A549 (cell line): ENCODE measurements around the gene TMEM203. TPM values are rescaled to one million over a fixed set of nuclear protein-coding genes. Genes with fewer than 3 reads are reported as not detected.

Experiments
- ATAC-seq, 2 experiments: fragments of 200-7000 bp in 1 of 2; fragments of >200 bp in 1 of 2; cut with Nextera tagmentation in 1 of 2; cut with Tn5 transposase in 1 of 2; 3 replicates each; pipeline versions ENCODE4 v1.8.0 to v1.9.1; 2018 to 2020; ENCODE audit warnings: mild to moderate bottlenecking in 1 of 2, moderate library complexity in 1 of 2
- CTCF ChIA-PET: fragments of 300-600 bp; sonication (Branson Sonifier 250); formaldehyde crosslinking; extraction: SDS; loops from one replicate; lab custom pipeline; 2021; ENCODE audit warnings: antibody characterized with exemption, inconsistent platforms; lab: Yijun Ruan, JAX
- POLR2A ChIA-PET: fragments of 350-600 bp; formaldehyde crosslinking; extraction: SDS; loops from one replicate; lab custom pipeline; 2021; ENCODE audit warnings: antibody characterized with exemption, inconsistent platforms; lab: Yijun Ruan, JAX
- DNase-seq, 2 experiments: peaks; one replicate each; pipeline versions ENCODE4 v3.0.0 to v3.0.0-alpha.2; 2011 to 2016; ENCODE audit warnings: low read depth in 1 of 2, low spot score in 1 of 2
- FAIRE-seq: peaks from 2 replicates; lab custom pipeline; 2011; peaks lifted over from hg19 to GRCh38; lab: Jason Lieb, UNC
- H3K27ac ChIP-seq, 2 experiments: fragments of >200 bp; sonication (Bioruptor Twin); formaldehyde crosslinking; 3 replicates each; pipeline ENCODE4 v1.5.1; 2016 to 2017
- H3K4me1 ChIP-seq: fragments of >200 bp; sonication (Bioruptor Twin); formaldehyde crosslinking; 3 replicates; pipeline ENCODE4 v1.6.1; 2016
- H3K4me2 ChIP-seq: fragments of >200 bp; sonication (Bioruptor Twin); formaldehyde crosslinking; 3 replicates; pipeline ENCODE4 v1.6.1; 2016
- H3K4me3 ChIP-seq: fragments of >200 bp; sonication (Bioruptor Twin); formaldehyde crosslinking; 3 replicates; pipeline ENCODE4 v1.5.1; 2016
- H3K9me3 ChIP-seq: fragments of >200 bp; sonication (Bioruptor Twin); formaldehyde crosslinking; 3 replicates; pipeline ENCODE4 v1.6.1; 2016
- ATOH8 ChIP-seq: fragments of 250-450 bp; sonication (Bioruptor Pico); IDR thresholded peaks from 2 replicates; pipeline ENCODE4 v1.5.0; 2020; ENCODE audit warnings: low read depth, mild to moderate bottlenecking, moderate library complexity
- BCL3 ChIP-seq: fragments of >200 bp; sonication (Bioruptor Twin); formaldehyde crosslinking; IDR thresholded peaks from 3 replicates; pipeline ENCODE4 v1.6.1; 2016
- BHLHE40 ChIP-seq: IDR thresholded peaks from 2 replicates; pipeline ENCODE4 v1.6.1; 2012; ENCODE audit warnings: low read depth, low read length, inconsistent platforms
- CEBPB ChIP-seq, 2 experiments: fragments of >200 bp in 1 of 2; sonication (Bioruptor Twin) in 1 of 2; formaldehyde crosslinking in 1 of 2; IDR thresholded peaks; 2 replicates each; pipeline ENCODE4 v1.6.1; 2012 to 2016
- CTCF ChIP-seq: fragments of >200 bp; sonication (Bioruptor Twin); formaldehyde crosslinking; IDR thresholded peaks from 3 replicates; pipeline ENCODE4 v1.5.1; 2016
- ELK1 ChIP-seq: fragments of 150-350 bp; IDR thresholded peaks from 2 replicates; pipeline ENCODE4 v1.6.1; 2014; ENCODE audit warnings: low read depth, mild to moderate bottlenecking, low read length
- ESRRA ChIP-seq: fragments of 150-350 bp; IDR thresholded peaks from 2 replicates; pipeline ENCODE4 v1.6.1; 2014; ENCODE audit warnings: mild to moderate bottlenecking, low read length, borderline replicate concordance
- FOSB ChIP-seq: fragments of 250-450 bp; sonication (Bioruptor Pico); IDR thresholded peaks from 2 replicates; pipeline ENCODE4 v1.5.0; 2020; ENCODE audit warnings: mild to moderate bottlenecking, moderate library complexity
- FOSL2 ChIP-seq, 2 experiments: fragments of 450-650 bp in 1 of 2; fragments of >200 bp in 1 of 2; sonication (Bioruptor Twin) in 1 of 2; formaldehyde crosslinking; IDR thresholded peaks; 2 replicates each; pipeline versions ENCODE4 v1.5.0 to v1.6.1; 2016 to 2020; ENCODE audit warnings: mild to moderate bottlenecking in 1 of 2, moderate library complexity in 1 of 2
- GATA3 ChIP-seq: IDR thresholded peaks from 2 replicates; pipeline ENCODE4 v1.6.1; 2012; ENCODE audit warnings: borderline replicate concordance
- HDAC2 ChIP-seq: fragments of 200-600 bp; sonication (generic); IDR thresholded peaks from 2 replicates; pipeline ENCODE4 v1.6.1; 2016
- HMGXB4 ChIP-seq: fragments of 250-450 bp; sonication (Bioruptor Pico); IDR thresholded peaks from 2 replicates; pipeline ENCODE4 v1.5.0; 2021; ENCODE audit warnings: mild to moderate bottlenecking, moderate library complexity, borderline replicate concordance
- HOXB5 ChIP-seq: fragments of 250-450 bp; sonication (Bioruptor Pico); IDR thresholded peaks from 2 replicates; pipeline ENCODE4 v1.5.0; 2020; ENCODE audit warnings: mild to moderate bottlenecking, moderate library complexity
- JUN ChIP-seq, 2 experiments: fragments of >200 bp; sonication (Bioruptor Twin); formaldehyde crosslinking; IDR thresholded peaks; 2 replicates in 1 of 2; 3 replicates in 1 of 2; pipeline ENCODE4 v1.6.1; 2016 to 2017
- JUNB ChIP-seq: fragments of >200 bp; sonication (Bioruptor Twin); formaldehyde crosslinking; IDR thresholded peaks from 2 replicates; pipeline ENCODE4 v1.6.1; 2016
- KDM5A ChIP-seq: fragments of 200-600 bp; sonication (generic); IDR thresholded peaks from 2 replicates; pipeline ENCODE4 v1.6.1; 2016; ENCODE audit warnings: antibody characterized with exemption, mild to moderate bottlenecking
- MAFK ChIP-seq: fragments of 450-650 bp; IDR thresholded peaks from 2 replicates; pipeline ENCODE4 v1.6.1; 2014; ENCODE audit not compliant: partially characterized antibody
- PHF8 ChIP-seq: fragments of 200-600 bp; sonication (generic); IDR thresholded peaks from 2 replicates; pipeline ENCODE4 v1.6.1; 2016; ENCODE audit warnings: low read depth, mild to moderate bottlenecking, antibody characterized with exemption, moderate library complexity, borderline replicate concordance
- POLR2AphosphoS2 ChIP-seq: conservative IDR thresholded peaks from 2 replicates; pipeline ENCODE4 v1.6.1; 2012; ENCODE audit warnings: low read length, improper control_type of control experiment, inconsistent platforms
- RARB ChIP-seq: fragments of 250-450 bp; sonication (Bioruptor Pico); IDR thresholded peaks from 2 replicates; pipeline ENCODE4 v1.8.0; 2021; ENCODE audit warnings: mild to moderate bottlenecking, moderate library complexity
- RFX5 ChIP-seq: fragments of 450-650 bp; IDR thresholded peaks from 2 replicates; pipeline ENCODE4 v1.7.1; 2014; ENCODE audit warnings: antibody characterized with exemption, mild to moderate bottlenecking, moderate library complexity
- SMC3 ChIP-seq: fragments of >200 bp; sonication (Bioruptor Twin); formaldehyde crosslinking; IDR thresholded peaks from 3 replicates; pipeline ENCODE4 v1.6.1; 2018; ENCODE audit warnings: inconsistent platforms
- SREBF2 ChIP-seq: fragments of 450-650 bp; IDR thresholded peaks from 2 replicates; pipeline ENCODE4 v1.6.1; 2014; ENCODE audit warnings: mild to moderate bottlenecking, moderate library complexity
- TP53 ChIP-seq: fragments of 250-450 bp; sonication (Bioruptor Pico); IDR thresholded peaks from 2 replicates; pipeline ENCODE4 v1.5.0; 2021; ENCODE audit warnings: mild to moderate bottlenecking, moderate library complexity
- ZFP36 ChIP-seq: fragments of 450-650 bp; IDR thresholded peaks from 2 replicates; pipeline ENCODE4 v1.6.1; 2014; ENCODE audit warnings: borderline replicate concordance; ENCODE audit not compliant: partially characterized antibody
- ZSCAN20 ChIP-seq: fragments of 250-450 bp; sonication (Bioruptor Pico); IDR thresholded peaks from 2 replicates; pipeline ENCODE4 v1.8.0; 2022; ENCODE audit warnings: mild to moderate bottlenecking, moderate library complexity
- WGBS: methylation state at CpG from one replicate; pipeline ENCODE4 v1.1.6; 2017; ENCODE audit errors: missing lambda C conversion rate; 5-methylcytosine and 5-hydroxymethylcytosine counted together
- polyA plus RNA-seq, 4 experiments: library from polyadenylated mRNA; depleted of rRNA in 3 of 4; stranded (reverse); fragments of >200 nt; fragmentation: RNase III in 1 of 4; extraction: RNeasy Plus Mini Kit Qiagen cat#74134 plus additional on column Dnase treatment in 1 of 4; gene quantifications; 2 replicates in 3 of 4; 3 replicates in 1 of 4; pipeline ENCODE4 v1.2.3, GENCODE V29; 2011 to 2017
- TF ChIP-seq, protein P1 (sequence below): IDR thresholded peaks from 2 replicates; pipeline ENCODE4 v1.6.1; 2012
- TF ChIP-seq, protein P2 (sequence below): IDR thresholded peaks from 2 replicates; pipeline ENCODE4 v1.6.1; 2012; ENCODE audit warnings: low read depth, borderline replicate concordance
- TF ChIP-seq, protein P3 (sequence below): fragments of >200 bp; sonication (Bioruptor Twin); formaldehyde crosslinking; IDR thresholded peaks from 2 replicates; pipeline ENCODE4 v1.6.1; 2016

TMEM203 gene
- polyA plus RNA-seq, 2 of the 4 experiments (the other 2 are of a cell fraction): 31.0 to 47.3 TPM

GRCh38 chr9:137162505-137163364 is 42.7 kb downstream of the TMEM203 start:
- Histone ChIP-seq H3K4me3 (peak overlapping the region; percentile 38), H3K27ac (peak overlapping the region; percentile 54 to 85), H3K4me1 (peaks cover 29% of the 10 kb centered on the region), H3K9me3 (no peaks in the 10 kb centered on the region), H3K4me2 (peak overlapping the region; percentile 76)
- ATAC-seq (peak; percentile 25 to 60; a peak in 5 of 6 replicates), FAIRE-seq (no peak), DNase-seq (peak in 1 of 2 experiments; percentile 76)
- ChIA-PET POLR2A (interaction anchor here (0.6 to 2.1 kb wide), 8 partner anchors 13 to 78 kb away, joined by 3 to 9 read pairs (median 4); partner anchors contain the start of genes RNF224, TPRN and TUBB4B), CTCF (interaction anchor here (0.7 to 7.4 kb wide), 14 partner anchors 8 to 96 kb away, joined by 3 to 57 read pairs (median 4); partner anchors contain the start of genes LRRC26, RNF224, SSNA1 and TMEM210)
- TF ChIP-seq SREBF2 (no peak), JUNB (no peak), ZFP36 (no peak), BCL3 (no peak), ZSCAN20 (CRISPR knock-in tag) (no peak), FOSB (no peak), ATOH8 (CRISPR knock-in tag) (no peak), RFX5 (no peak), KDM5A (no peak), RARB (CRISPR knock-in tag) (no peak), GATA3 (no peak), PHF8 (no peak), HMGXB4 (CRISPR knock-in tag) (no peak), ELK1 (no peak), TP53 (CRISPR knock-in tag) (no peak), SMC3 (0 out of 3 replicates have a peak, but pooled peaks have one; percentile 17), ESRRA (no peak), JUN (IDR thresholded peaks at IDR 0.05) (no peak), HDAC2 (no peak), HOXB5 (CRISPR knock-in tag) (no peak), POLR2AphosphoS2 (no peak), CEBPB (IDR thresholded peaks at IDR 0.05) (no peak), CTCF (peak; percentile 14; the same call in 1 of the 3 replicates), MAFK (no peak), FOSL2 (IDR thresholded peaks at IDR 0.05) (no peak), FOSL2 (CRISPR knock-in tag; IDR thresholded peaks at IDR 0.05) (no peak), BHLHE40 (no peak)
- TF ChIP-seq, protein P1, sequence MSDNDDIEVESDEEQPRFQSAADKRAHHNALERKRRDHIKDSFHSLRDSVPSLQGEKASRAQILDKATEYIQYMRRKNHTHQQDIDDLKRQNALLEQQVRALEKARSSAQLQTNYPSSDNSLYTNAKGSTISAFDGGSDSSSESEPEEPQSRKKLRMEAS: peak; percentile 50; the same call in 1 of the 2 replicates
- TF ChIP-seq, protein P2, sequence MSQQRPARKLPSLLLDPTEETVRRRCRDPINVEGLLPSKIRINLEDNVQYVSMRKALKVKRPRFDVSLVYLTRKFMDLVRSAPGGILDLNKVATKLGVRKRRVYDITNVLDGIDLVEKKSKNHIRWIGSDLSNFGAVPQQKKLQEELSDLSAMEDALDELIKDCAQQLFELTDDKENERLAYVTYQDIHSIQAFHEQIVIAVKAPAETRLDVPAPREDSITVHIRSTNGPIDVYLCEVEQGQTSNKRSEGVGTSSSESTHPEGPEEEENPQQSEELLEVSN: peak; percentile 78
- TF ChIP-seq, protein P3, sequence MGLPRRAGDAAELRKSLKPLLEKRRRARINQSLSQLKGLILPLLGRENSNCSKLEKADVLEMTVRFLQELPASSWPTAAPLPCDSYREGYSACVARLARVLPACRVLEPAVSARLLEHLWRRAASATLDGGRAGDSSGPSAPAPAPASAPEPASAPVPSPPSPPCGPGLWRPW: no peak
- 19% methylated on average over 31 of the region's 74 CpGs for WGBS
